GM23338 (cell line): ENCODE measurements around the gene SLBP. TPM values are rescaled to one million over a fixed set of nuclear protein-coding genes. Genes with fewer than 3 reads are reported as not detected.

Experiments
- ATAC-seq: fragments of 200-7000 bp; cut with Tn5 transposase; 3 replicates; pipeline ENCODE4 v1.9.1; 2020
- DNase-seq: peaks from one replicate; pipeline ENCODE4 v3.0.0-alpha.2; 2015; ENCODE audit warnings: low spot score
- H2AFZ ChIP-seq: fragments of 200-600 bp; sonication (generic); 2 replicates; pipeline ENCODE4 v1.8.0; 2016; ENCODE audit warnings: antibody characterized with exemption, mild to moderate bottlenecking, moderate library complexity
- H3F3A ChIP-seq: fragments of 200-600 bp; sonication (generic); replicated peaks from 2 replicates; pipeline ENCODE4 v1.8.0; 2017; ENCODE audit warnings: antibody characterized with exemption, mixed run types, low read depth
- H3K27ac ChIP-seq: fragments of 200-600 bp; sonication (generic); 2 replicates; pipeline ENCODE4 v1.6.1; 2016; ENCODE audit warnings: low read depth
- H3K27me3 ChIP-seq: fragments of 200-600 bp; sonication (generic); 2 replicates; pipeline ENCODE4 v1.8.0; 2016; ENCODE audit warnings: mild to moderate bottlenecking, mixed run types, moderate library complexity; ENCODE audit not compliant: insufficient read depth
- H3K36me3 ChIP-seq: fragments of 200-600 bp; sonication (generic); 2 replicates; pipeline ENCODE4 v1.8.0; 2016; ENCODE audit warnings: mild to moderate bottlenecking; ENCODE audit not compliant: insufficient read depth
- H3K4me1 ChIP-seq: fragments of 200-600 bp; sonication (generic); 2 replicates; pipeline ENCODE4 v1.8.0; 2016; ENCODE audit warnings: mild to moderate bottlenecking, moderate library complexity; ENCODE audit not compliant: insufficient read depth
- H3K4me2 ChIP-seq: fragments of 200-600 bp; sonication (generic); 2 replicates; pipeline ENCODE4 v1.7.1; 2017; ENCODE audit warnings: mixed run types
- H3K4me3 ChIP-seq: fragments of 200-600 bp; sonication (generic); 2 replicates; pipeline ENCODE4 v1.6.1; 2016; ENCODE audit warnings: mixed run types
- H3K79me2 ChIP-seq: fragments of 200-600 bp; sonication (generic); replicated peaks from 2 replicates; pipeline ENCODE4 v1.8.0; 2017; ENCODE audit warnings: mild to moderate bottlenecking; ENCODE audit not compliant: insufficient read depth
- H3K9me2 ChIP-seq: fragments of 200-600 bp; sonication (generic); 2 replicates; pipeline ENCODE4 v1.8.0; 2017; ENCODE audit not compliant: insufficient read depth
- H4K20me1 ChIP-seq: fragments of 200-600 bp; sonication (generic); replicated peaks from 2 replicates; pipeline ENCODE4 v1.8.0; 2017; ENCODE audit warnings: mild to moderate bottlenecking; ENCODE audit not compliant: insufficient read depth
- H3K27ac Mint-ChIP-seq: 2 replicates; pipeline ENCODE4 v1.8.0; 2020; ENCODE audit warnings: inconsistent platforms, mild to moderate bottlenecking, moderate library complexity, mixed read lengths
- H3K27me3 Mint-ChIP-seq: 3 replicates; pipeline ENCODE4 v1.8.0; 2022; ENCODE audit warnings: low read depth, mild to moderate bottlenecking, moderate library complexity, mixed read lengths, inconsistent platforms; ENCODE audit not compliant: insufficient read depth, poor library complexity
- H3K36me3 Mint-ChIP-seq: 3 replicates; pipeline ENCODE4 v1.8.0; 2021; ENCODE audit warnings: low read depth, mild to moderate bottlenecking, inconsistent platforms, moderate library complexity, mixed read lengths
- H3K4me1 Mint-ChIP-seq: 3 replicates; pipeline ENCODE4 v1.8.0; 2020; ENCODE audit warnings: mild to moderate bottlenecking, inconsistent platforms, mixed read lengths
- H3K4me3 Mint-ChIP-seq: 3 replicates; pipeline ENCODE4 v1.8.0; 2021; ENCODE audit warnings: moderate library complexity, mild to moderate bottlenecking, inconsistent platforms, mixed read lengths
- H3K9me3 Mint-ChIP-seq: 3 replicates; pipeline ENCODE4 v1.8.0; 2020; ENCODE audit warnings: moderate library complexity, mild to moderate bottlenecking, inconsistent platforms, mixed read lengths
- CREB1 ChIP-seq: fragments of 250-450 bp; sonication (Bioruptor Pico); IDR thresholded peaks from 2 replicates; pipeline ENCODE4 v1.5.0; 2020; ENCODE audit warnings: low read depth, mild to moderate bottlenecking, moderate library complexity
- EZH2 ChIP-seq: fragments of 200-600 bp; sonication (generic); IDR thresholded peaks from one replicate; pipeline ENCODE4 v1.8.0; 2017; ENCODE audit warnings: antibody characterized with exemption, mild to moderate bottlenecking, low read depth; ENCODE audit not compliant: unreplicated experiment
- EZH2phosphoT487 ChIP-seq: fragments of 200-600 bp; sonication (generic); IDR thresholded peaks from one replicate; pipeline ENCODE4 v1.8.1; 2018; ENCODE audit warnings: antibody characterized with exemption; ENCODE audit not compliant: unreplicated experiment
- NANOG ChIP-seq: IDR thresholded peaks from 2 replicates; pipeline ENCODE4 v1.6.1; 2016; ENCODE audit warnings: antibody characterized with exemption, borderline replicate concordance
- POLR2AphosphoS5 ChIP-seq: IDR thresholded peaks from 2 replicates; pipeline ENCODE4 v1.6.1; 2016; ENCODE audit warnings: antibody characterized with exemption, low read depth
- STAT1 ChIP-seq: IDR thresholded peaks from one replicate; pipeline ENCODE4 v1.6.1; 2016; ENCODE audit warnings: antibody characterized with exemption; ENCODE audit not compliant: unreplicated experiment
- ZNF114 ChIP-seq: fragments of 250-450 bp; sonication (Bioruptor Pico); IDR thresholded peaks from 2 replicates; pipeline ENCODE4 v1.5.0; 2020; ENCODE audit warnings: mild to moderate bottlenecking, moderate library complexity
- ZNF331 ChIP-seq: fragments of 250-450 bp; sonication (Bioruptor Pico); IDR thresholded peaks from 2 replicates; pipeline ENCODE4 v1.5.0; 2020; ENCODE audit warnings: low read depth, mild to moderate bottlenecking, moderate library complexity
- polyA plus RNA-seq: library from polyadenylated mRNA; unstranded; fragments of >200 nt; fragmentation: Nextera tagmentation; extraction: Ambion mirVana; gene quantifications from 2 replicates; pipeline ENCODE4 v1.2.1, GENCODE V29; 2016
- total RNA-seq: library from RNA; depleted of rRNA; stranded (reverse); fragments of >200 nt; shearing (Covaris generic); gene quantifications from 2 replicates; pipeline ENCODE4 v1.2.3, GENCODE V29; 2014
- TF ChIP-seq, protein P1 (sequence below): fragments of 250-450 bp; sonication (Bioruptor Pico); IDR thresholded peaks from 2 replicates; pipeline ENCODE4 v1.5.0; 2020; ENCODE audit warnings: mild to moderate bottlenecking, moderate library complexity
- TF ChIP-seq, protein P2 (sequence below): IDR thresholded peaks from one replicate; pipeline ENCODE4 v1.6.1; 2018; ENCODE audit warnings: antibody characterized with exemption; ENCODE audit not compliant: unreplicated experiment
- TF ChIP-seq, protein P3 (sequence below), 2 experiments: fragments of 200-600 bp in 1 of 2; sonication (generic) in 1 of 2; conservative IDR thresholded peaks; 2 replicates each; pipeline versions ENCODE4 v1.5.1 to v1.6.1; 2016 to 2017; ENCODE audit warnings: antibody characterized with exemption in 2 of 2, low read depth in 2 of 2, mild to moderate bottlenecking in 2 of 2, moderate library complexity in 1 of 2

The SLBP gene
- total and polyA plus RNA-seq, 2 experiments from 2014 or later: 54.4 to 58.6 TPM

GRCh38 chr4:1669850-1670249, 42.3 kb downstream of the SLBP start:
- H3K27ac ChIP-seq: no peak overlapping the region
- Mint-ChIP-seq H3K4me3 (no peak overlapping the region), H3K27ac (no peak overlapping the region), H3K4me1 (peaks cover 10% of the 10 kb centered on the region), H3K27me3 (peaks cover 12% of the 10 kb centered on the region), H3K9me3 (no peaks in the 10 kb centered on the region; the same call in 2 of the 3 replicates), H3K36me3 (no peaks in the 10 kb centered on the region)
- no peak overlapping the region for H3K4me3 ChIP-seq
- ATAC-seq (no peak), DNase-seq (no peak)
- H3K9me2 ChIP-seq: no peaks in the 10 kb centered on the region
- H3K4me2 ChIP-seq: no peak overlapping the region
- no peak overlapping the region for H2AFZ ChIP-seq
- no peaks in the 10 kb centered on the region for H3K4me1 ChIP-seq
- no peaks in the 10 kb centered on the region for H3K27me3 ChIP-seq
- H3K79me2 ChIP-seq: no peaks in the 10 kb centered on the region
- TF ChIP-seq ZNF114 (CRISPR knock-in tag) (no peak), CREB1 (no peak), NANOG (no peak), STAT1 (no peak), ZNF331 (CRISPR knock-in tag) (no peak), POLR2AphosphoS5 (no peak), EZH2 (no peak), EZH2phosphoT487 (no peak)
- TF ChIP-seq, protein P1, sequence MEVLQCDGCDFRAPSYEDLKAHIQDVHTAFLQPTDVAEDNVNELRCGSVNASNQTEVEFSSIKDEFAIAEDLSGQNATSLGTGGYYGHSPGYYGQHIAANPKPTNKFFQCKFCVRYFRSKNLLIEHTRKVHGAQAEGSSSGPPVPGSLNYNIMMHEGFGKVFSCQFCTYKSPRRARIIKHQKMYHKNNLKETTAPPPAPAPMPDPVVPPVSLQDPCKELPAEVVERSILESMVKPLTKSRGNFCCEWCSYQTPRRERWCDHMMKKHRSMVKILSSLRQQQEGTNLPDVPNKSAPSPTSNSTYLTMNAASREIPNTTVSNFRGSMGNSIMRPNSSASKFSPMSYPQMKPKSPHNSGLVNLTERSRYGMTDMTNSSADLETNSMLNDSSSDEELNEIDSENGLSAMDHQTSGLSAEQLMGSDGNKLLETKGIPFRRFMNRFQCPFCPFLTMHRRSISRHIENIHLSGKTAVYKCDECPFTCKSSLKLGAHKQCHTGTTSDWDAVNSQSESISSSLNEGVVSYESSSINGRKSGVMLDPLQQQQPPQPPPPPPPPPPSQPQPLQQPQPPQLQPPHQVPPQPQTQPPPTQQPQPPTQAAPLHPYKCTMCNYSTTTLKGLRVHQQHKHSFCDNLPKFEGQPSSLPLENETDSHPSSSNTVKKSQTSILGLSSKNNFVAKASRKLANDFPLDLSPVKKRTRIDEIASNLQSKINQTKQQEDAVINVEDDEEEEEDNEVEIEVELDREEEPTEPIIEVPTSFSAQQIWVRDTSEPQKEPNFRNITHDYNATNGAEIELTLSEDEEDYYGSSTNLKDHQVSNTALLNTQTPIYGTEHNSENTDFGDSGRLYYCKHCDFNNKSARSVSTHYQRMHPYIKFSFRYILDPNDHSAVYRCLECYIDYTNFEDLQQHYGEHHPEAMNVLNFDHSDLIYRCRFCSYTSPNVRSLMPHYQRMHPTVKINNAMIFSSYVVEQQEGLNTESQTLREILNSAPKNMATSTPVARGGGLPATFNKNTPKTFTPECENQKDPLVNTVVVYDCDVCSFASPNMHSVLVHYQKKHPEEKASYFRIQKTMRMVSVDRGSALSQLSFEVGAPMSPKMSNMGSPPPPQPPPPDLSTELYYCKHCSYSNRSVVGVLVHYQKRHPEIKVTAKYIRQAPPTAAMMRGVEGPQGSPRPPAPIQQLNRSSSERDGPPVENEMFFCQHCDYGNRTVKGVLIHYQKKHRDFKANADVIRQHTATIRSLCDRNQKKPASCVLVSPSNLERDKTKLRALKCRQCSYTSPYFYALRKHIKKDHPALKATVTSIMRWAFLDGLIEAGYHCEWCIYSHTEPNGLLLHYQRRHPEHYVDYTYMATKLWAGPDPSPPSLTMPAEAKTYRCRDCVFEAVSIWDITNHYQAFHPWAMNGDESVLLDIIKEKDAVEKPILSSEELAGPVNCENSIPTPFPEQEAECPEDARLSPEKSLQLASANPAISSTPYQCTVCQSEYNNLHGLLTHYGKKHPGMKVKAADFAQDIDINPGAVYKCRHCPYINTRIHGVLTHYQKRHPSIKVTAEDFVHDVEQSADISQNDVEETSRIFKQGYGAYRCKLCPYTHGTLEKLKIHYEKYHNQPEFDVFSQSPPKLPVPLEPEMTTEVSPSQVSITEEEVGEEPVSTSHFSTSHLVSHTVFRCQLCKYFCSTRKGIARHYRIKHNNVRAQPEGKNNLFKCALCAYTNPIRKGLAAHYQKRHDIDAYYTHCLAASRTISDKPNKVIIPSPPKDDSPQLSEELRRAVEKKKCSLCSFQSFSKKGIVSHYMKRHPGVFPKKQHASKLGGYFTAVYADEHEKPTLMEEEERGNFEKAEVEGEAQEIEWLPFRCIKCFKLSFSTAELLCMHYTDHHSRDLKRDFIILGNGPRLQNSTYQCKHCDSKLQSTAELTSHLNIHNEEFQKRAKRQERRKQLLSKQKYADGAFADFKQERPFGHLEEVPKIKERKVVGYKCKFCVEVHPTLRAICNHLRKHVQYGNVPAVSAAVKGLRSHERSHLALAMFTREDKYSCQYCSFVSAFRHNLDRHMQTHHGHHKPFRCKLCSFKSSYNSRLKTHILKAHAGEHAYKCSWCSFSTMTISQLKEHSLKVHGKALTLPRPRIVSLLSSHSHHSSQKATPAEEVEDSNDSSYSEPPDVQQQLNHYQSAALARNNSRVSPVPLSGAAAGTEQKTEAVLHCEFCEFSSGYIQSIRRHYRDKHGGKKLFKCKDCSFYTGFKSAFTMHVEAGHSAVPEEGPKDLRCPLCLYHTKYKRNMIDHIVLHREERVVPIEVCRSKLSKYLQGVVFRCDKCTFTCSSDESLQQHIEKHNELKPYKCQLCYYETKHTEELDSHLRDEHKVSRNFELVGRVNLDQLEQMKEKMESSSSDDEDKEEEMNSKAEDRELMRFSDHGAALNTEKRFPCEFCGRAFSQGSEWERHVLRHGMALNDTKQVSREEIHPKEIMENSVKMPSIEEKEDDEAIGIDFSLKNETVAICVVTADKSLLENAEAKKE (CRISPR knock-in tag): no peak
- TF ChIP-seq, protein P2, sequence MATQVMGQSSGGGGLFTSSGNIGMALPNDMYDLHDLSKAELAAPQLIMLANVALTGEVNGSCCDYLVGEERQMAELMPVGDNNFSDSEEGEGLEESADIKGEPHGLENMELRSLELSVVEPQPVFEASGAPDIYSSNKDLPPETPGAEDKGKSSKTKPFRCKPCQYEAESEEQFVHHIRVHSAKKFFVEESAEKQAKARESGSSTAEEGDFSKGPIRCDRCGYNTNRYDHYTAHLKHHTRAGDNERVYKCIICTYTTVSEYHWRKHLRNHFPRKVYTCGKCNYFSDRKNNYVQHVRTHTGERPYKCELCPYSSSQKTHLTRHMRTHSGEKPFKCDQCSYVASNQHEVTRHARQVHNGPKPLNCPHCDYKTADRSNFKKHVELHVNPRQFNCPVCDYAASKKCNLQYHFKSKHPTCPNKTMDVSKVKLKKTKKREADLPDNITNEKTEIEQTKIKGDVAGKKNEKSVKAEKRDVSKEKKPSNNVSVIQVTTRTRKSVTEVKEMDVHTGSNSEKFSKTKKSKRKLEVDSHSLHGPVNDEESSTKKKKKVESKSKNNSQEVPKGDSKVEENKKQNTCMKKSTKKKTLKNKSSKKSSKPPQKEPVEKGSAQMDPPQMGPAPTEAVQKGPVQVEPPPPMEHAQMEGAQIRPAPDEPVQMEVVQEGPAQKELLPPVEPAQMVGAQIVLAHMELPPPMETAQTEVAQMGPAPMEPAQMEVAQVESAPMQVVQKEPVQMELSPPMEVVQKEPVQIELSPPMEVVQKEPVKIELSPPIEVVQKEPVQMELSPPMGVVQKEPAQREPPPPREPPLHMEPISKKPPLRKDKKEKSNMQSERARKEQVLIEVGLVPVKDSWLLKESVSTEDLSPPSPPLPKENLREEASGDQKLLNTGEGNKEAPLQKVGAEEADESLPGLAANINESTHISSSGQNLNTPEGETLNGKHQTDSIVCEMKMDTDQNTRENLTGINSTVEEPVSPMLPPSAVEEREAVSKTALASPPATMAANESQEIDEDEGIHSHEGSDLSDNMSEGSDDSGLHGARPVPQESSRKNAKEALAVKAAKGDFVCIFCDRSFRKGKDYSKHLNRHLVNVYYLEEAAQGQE: no peak
- TF ChIP-seq, protein P3, sequence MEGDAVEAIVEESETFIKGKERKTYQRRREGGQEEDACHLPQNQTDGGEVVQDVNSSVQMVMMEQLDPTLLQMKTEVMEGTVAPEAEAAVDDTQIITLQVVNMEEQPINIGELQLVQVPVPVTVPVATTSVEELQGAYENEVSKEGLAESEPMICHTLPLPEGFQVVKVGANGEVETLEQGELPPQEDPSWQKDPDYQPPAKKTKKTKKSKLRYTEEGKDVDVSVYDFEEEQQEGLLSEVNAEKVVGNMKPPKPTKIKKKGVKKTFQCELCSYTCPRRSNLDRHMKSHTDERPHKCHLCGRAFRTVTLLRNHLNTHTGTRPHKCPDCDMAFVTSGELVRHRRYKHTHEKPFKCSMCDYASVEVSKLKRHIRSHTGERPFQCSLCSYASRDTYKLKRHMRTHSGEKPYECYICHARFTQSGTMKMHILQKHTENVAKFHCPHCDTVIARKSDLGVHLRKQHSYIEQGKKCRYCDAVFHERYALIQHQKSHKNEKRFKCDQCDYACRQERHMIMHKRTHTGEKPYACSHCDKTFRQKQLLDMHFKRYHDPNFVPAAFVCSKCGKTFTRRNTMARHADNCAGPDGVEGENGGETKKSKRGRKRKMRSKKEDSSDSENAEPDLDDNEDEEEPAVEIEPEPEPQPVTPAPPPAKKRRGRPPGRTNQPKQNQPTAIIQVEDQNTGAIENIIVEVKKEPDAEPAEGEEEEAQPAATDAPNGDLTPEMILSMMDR (conservative IDR thresholded peaks at IDR 0.05; ENCODE audit: low read depth in 2 of 2): no peak
- no peaks in the 10 kb centered on the region for H4K20me1 ChIP-seq
- no peaks in the 10 kb centered on the region for H3K36me3 ChIP-seq
- H3F3A ChIP-seq: no peaks in the 10 kb centered on the region
